ENCODE measurements around the gene PRDM16. TPM values are rescaled to one million over a fixed set of nuclear protein-coding genes. Genes with fewer than 3 reads are reported as not detected.

The PRDM16 gene
- total and polyA plus RNA-seq, 2 of the 8 experiments (the other 6 are each of a cell fraction or from before 2014, with no cell fraction given), result 0.39 to 0.43 TPM

- H2BK5ac ChIP-seq (ENCODE audit: low read depth, low read length), result no peak overlapping the region
- H4K20me1 ChIP-seq (replicated peaks in 1 of 2; ENCODE audit: control insufficient read depth in 1 of 2, insufficient read depth in 2 of 2, low read length in 2 of 2), result no peaks in the 10 kb centered on the region
- no peak overlapping the region for H4K8ac ChIP-seq (ENCODE audit: extremely low read depth, insufficient read depth, low read length)
- no peak overlapping the region for H3K4me2 ChIP-seq (ENCODE audit: insufficient read depth in 1 of 2, low read depth in 2 of 2, low read length in 2 of 2)
- DNase-seq (ENCODE audit: low read depth in 1 of 2, low spot score in 2 of 2) (no peak), FAIRE-seq (no peak)
- H3K14ac ChIP-seq (ENCODE audit: insufficient read length), result no peak overlapping the region
- no peak overlapping the region for H2BK20ac ChIP-seq (ENCODE audit: low read length)
- H3K9ac ChIP-seq (replicated peaks in 1 of 4; ENCODE audit: extremely low read depth in 1 of 4, low read depth in 3 of 4, low read length in 3 of 4), result no peak overlapping the region
- no peak overlapping the region for H2AFZ ChIP-seq (ENCODE audit: low read length)
- H3K36me3 ChIP-seq (ENCODE audit: control insufficient read depth in 2 of 4, insufficient read depth in 4 of 4, low read length in 3 of 4), result no peaks in the 10 kb centered on the region
- H3K79me2 ChIP-seq (ENCODE audit: control insufficient read depth in 1 of 2, insufficient read depth in 2 of 2, low read length in 2 of 2), result no peaks in the 10 kb centered on the region
- H4K91ac ChIP-seq (replicated peaks; ENCODE audit: insufficient read length, low read length), result no peak overlapping the region
- peaks cover 0 to 7% (median 4%) of the 10 kb centered on the region in 4 experiments; a peak in 4 of 7 replicates for H3K4me1 ChIP-seq (replicated peaks in 1 of 4; ENCODE audit: control insufficient read depth in 3 of 4, insufficient read depth in 4 of 4, low read length in 3 of 4)
- no peak overlapping the region for H3K27ac ChIP-seq (ENCODE audit: low read depth, low read length)
- H2BK12ac ChIP-seq (ENCODE audit: low read depth, low read length), result no peak overlapping the region
- H2BK15ac ChIP-seq (ENCODE audit: low read length), result no peak overlapping the region
- no peak overlapping the region for H4K5ac ChIP-seq (ENCODE audit: insufficient read length, low read depth, low read length)
- POLR2A ChIA-PET (ENCODE audit: partially characterized antibody), result no interaction called here
- H3K56ac ChIP-seq (replicated peaks; ENCODE audit: insufficient read length, low read depth, low read length), result no peak overlapping the region
- H3K23me2 ChIP-seq (ENCODE audit: low read depth, low read length), result no peaks in the 10 kb centered on the region
- no peaks in the 10 kb centered on the region; a peak in 1 of 7 replicates for H3K27me3 ChIP-seq (replicated peaks in 1 of 4; ENCODE audit: control insufficient read depth in 3 of 4, extremely low read depth in 1 of 4, insufficient read depth in 3 of 4, low read length in 3 of 4)
- H3K9me3 ChIP-seq (ENCODE audit: insufficient read depth in 2 of 2, low read depth in 1 of 2, low read length in 1 of 2), result no peaks in the 10 kb centered on the region
- WGBS, 2 experiments (ENCODE audit: extremely low coverage in 1 of 2, insufficient coverage in 1 of 2, insufficient read length in 1 of 2, insufficient replicate concordance in 2 of 2, low coverage in 1 of 2, low lambda C conversion rate in 2 of 2, missing lambda C conversion rate in 1 of 2), result 87% methylated on average over 27 of the region's 27 CpGs; no CpG with 5 or more reads in 1 of the 2 experiments
- no peak overlapping the region for H3K4me3 ChIP-seq (ENCODE audit: extremely low read depth in 1 of 4, insufficient read depth in 2 of 4, low read depth in 3 of 4, low read length in 4 of 4)
- no peak for TF ChIP-seq SUZ12 (IDR thresholded peaks at IDR 0.05; ENCODE audit: low read length)
- TF ChIP-seq RAD21 (IDR thresholded peaks at IDR 0.05 in 1 of 2, conservative IDR thresholded peaks at IDR 0.05 in 1 of 2; ENCODE audit: low read depth in 2 of 2, low read length in 2 of 2), result peak in 1 of 2 experiments; percentile 21; a peak in 1 of 4 replicates
- TF ChIP-seq TAF1 (IDR thresholded peaks at IDR 0.05; ENCODE audit: low read depth, low read length), result no peak
- TF ChIP-seq GABPA (IDR thresholded peaks at IDR 0.05; ENCODE audit: borderline replicate concordance, insufficient read depth, low read length), result peak; percentile 40; the same call in 1 of the 2 replicates
- no peak overlapping the region for H2AK5ac ChIP-seq (ENCODE audit: low read depth, low read length)
- H3K4ac ChIP-seq (replicated peaks; ENCODE audit: insufficient read length, low read depth, low read length), result no peak overlapping the region
- H3K79me1 ChIP-seq (ENCODE audit: low read depth, low read length), result no peaks in the 10 kb centered on the region
- H3K18ac ChIP-seq (ENCODE audit: extremely low read depth, low read length), result no peak overlapping the region
- H3K23ac ChIP-seq (ENCODE audit: insufficient read length), result no peak overlapping the region
- CTCF ChIA-PET (ENCODE audit: partially characterized antibody), result interaction anchor here (1.0 to 1.3 kb wide), 3 partner anchors 9 to 73 kb away, joined by 3 to 4 read pairs (median 4); no protein-coding TSS in a partner anchor
- no peak overlapping the region for H2BK120ac ChIP-seq (replicated peaks; ENCODE audit: low read depth, low read length)
These were observed 157.8 kb downstream of the PRDM16 start for GRCh38 chr1:3226701-3227350.

All from H1 (cell line).